Colonic mucosa (tissue), 4 donors: Measurements from ENCODE around the gene ATP6V1G2. TPM values are rescaled to one million over a fixed set of nuclear protein-coding genes. Genes with fewer than 3 reads are reported as not detected.

Experiments
- DNase-seq: peaks from one replicate; pipeline ENCODE4 v3.0.0-alpha.2; 2020
- H3K27ac ChIP-seq: fragments of 200-600 bp; one replicate; pipeline ENCODE4 v1.8.0; 2021
- H3K27me3 ChIP-seq: fragments of 200-600 bp; one replicate; pipeline ENCODE4 v1.8.0; 2021
- H3K36me3 ChIP-seq: fragments of 200-600 bp; one replicate; pipeline ENCODE4 v1.8.0; 2021
- H3K4me1 ChIP-seq: fragments of 200-600 bp; one replicate; pipeline ENCODE4 v1.8.0; 2021; ENCODE audit warnings: mild to moderate bottlenecking
- H3K4me3 ChIP-seq: fragments of 200-600 bp; one replicate; pipeline ENCODE4 v1.8.0; 2021
- H3K9ac ChIP-seq, 2 donors: one replicate each; pipeline ENCODE4 v1.7.0; 2013; ENCODE audit warnings: control low read depth in 2 of 2, low read depth in 2 of 2, low read length in 2 of 2
- H3K9me3 ChIP-seq: fragments of 200-600 bp; one replicate; pipeline ENCODE4 v1.8.0; 2021
- intact Hi-C: fragments of 100-400 bp; cut with DNase I; formaldehyde crosslinking; loops from one replicate; pipeline ENCODE4 v1.14.1; 2022
- total RNA-seq, 2 donors: library from RNA; stranded (reverse); fragmentation: NEBNext Ultra II Directional in 1 of 2; extraction: Animal tissue kit (Norgen Biotek cat#: 25700) in 1 of 2; gene quantifications; one replicate each; pipeline ENCODE4 v1.2.1, GENCODE V29; 2021
- TF ChIP-seq, protein P1 (sequence below): fragments of 200-600 bp; IDR thresholded peaks from one replicate; pipeline ENCODE4 v1.8.0; 2022; ENCODE audit warnings: antibody characterized with exemption, mild to moderate bottlenecking
- donor health status: healthy.
- donor health status: DM: no; HTN: no; CAD: no.
- donor health status: DM: no; HTN: no; CAD: no.

The ATP6V1G2 gene
- total RNA-seq, 2 donors from 2014 or later = 0.57 to 0.85 TPM

DNA sequence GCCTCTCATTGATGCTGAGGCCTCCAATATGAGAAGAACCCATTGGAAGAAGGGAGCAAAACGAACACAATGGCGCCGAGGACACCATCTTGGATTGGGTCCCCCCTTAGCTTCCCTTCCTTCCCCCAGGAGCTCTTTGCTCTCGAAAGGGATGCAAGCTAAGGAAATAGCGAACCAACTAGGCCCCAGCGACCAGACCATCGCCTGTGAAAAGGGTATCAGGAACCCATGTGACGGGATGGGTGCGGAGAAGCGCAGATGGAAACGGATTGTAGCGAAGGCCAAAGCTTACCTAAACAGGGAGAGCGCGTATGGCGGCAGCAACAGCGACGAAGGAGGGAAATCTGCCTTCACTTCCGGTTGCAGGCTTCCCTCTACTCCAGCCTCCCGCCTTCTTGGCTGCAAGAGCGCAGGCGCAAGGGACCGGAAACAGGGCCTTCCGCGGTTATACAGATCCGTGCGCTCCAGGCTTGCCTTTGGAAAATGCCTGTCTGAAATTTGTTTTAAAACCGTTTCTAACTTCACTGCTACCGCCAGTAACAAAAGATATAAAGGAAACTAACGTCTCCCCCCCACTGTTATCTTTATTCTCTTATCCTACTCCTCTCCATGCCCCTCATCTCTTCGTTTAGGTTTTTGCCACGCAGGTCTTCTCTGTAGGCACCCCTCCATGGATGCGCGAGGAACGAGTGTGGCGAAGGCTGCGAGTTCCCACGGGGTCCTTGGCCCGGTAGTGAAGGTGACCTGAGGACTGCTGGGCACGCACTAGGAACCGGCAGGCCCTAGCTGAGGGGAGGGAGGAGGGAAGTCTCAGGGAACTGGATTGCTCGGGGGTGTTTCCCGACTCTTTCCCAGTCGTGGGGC lies 4.5 kb downstream of the ATP6V1G2 start, which contains the start of gene DDX39B:
TSS of gene DDX39B (minus strand) at position 346 of the 864 bp plus-strand sequence. CDS start 1,471 bp downstream, outside the sequence.
- TF ChIP-seq, protein P1, sequence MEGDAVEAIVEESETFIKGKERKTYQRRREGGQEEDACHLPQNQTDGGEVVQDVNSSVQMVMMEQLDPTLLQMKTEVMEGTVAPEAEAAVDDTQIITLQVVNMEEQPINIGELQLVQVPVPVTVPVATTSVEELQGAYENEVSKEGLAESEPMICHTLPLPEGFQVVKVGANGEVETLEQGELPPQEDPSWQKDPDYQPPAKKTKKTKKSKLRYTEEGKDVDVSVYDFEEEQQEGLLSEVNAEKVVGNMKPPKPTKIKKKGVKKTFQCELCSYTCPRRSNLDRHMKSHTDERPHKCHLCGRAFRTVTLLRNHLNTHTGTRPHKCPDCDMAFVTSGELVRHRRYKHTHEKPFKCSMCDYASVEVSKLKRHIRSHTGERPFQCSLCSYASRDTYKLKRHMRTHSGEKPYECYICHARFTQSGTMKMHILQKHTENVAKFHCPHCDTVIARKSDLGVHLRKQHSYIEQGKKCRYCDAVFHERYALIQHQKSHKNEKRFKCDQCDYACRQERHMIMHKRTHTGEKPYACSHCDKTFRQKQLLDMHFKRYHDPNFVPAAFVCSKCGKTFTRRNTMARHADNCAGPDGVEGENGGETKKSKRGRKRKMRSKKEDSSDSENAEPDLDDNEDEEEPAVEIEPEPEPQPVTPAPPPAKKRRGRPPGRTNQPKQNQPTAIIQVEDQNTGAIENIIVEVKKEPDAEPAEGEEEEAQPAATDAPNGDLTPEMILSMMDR = no peak
- H3K27ac ChIP-seq = peak within 1 kb of the TSS; percentile 95
- H3K36me3 ChIP-seq = peaks cover 11% of the 10 kb centered on the region
- peak within 1 kb of the TSS; percentile 77 to 85 for H3K9ac ChIP-seq
- intact Hi-C loops = loop anchor here (10.0 kb wide), 1 partner anchor 47 kb away; the partner anchor contains the start of gene MICB
- no peaks in the 10 kb centered on the region for H3K27me3 ChIP-seq
- peak; percentile 96 for DNase-seq
- peaks cover 11% of the 10 kb centered on the region for H3K4me1 ChIP-seq
- no peaks in the 10 kb centered on the region for H3K9me3 ChIP-seq
- peak within 1 kb of the TSS; percentile 72 for H3K4me3 ChIP-seq

DNA sequence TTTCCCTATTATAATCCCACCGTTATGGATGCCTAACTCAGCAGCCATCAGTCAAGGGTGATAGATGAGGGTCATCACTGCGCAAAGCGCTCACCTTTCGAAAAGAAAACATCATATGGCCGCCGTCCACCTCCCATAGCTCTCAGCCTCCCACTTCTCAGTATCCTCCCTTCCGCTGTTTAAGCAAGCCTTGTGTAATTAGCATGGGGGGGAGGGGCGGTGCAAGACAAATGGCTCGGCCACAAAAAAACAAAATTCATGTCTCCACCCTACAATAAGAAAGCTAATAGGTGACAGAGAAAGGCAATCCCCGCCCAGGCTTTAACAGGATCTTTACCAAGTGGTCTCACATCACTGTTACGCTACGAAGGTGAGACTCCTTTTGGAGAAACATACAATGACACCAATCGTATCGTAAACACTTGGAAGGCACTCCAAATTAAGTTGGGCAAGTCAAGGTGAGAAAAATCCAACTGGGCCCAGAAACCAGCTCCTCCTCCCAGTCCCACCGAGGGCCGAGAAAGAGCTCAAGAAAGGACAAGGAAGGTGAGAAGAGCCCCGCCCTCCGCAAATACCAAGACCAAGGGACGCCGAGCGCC lies 5.2 kb downstream of the ATP6V1G2 start:
- H3K4me3 ChIP-seq = peak overlapping the region; percentile 72
- peak overlapping the region; percentile 72 to 85 for H3K9ac ChIP-seq
- TF ChIP-seq, protein P1 = no peak
- H3K9me3 ChIP-seq = no peaks in the 10 kb centered on the region
- H3K4me1 ChIP-seq = peaks cover 11% of the 10 kb centered on the region
- intact Hi-C loops = loop anchor here (10.0 kb wide), 1 partner anchor 46 kb away; the partner anchor contains the start of gene MICB
- peaks cover 12% of the 10 kb centered on the region for H3K36me3 ChIP-seq
- no peaks in the 10 kb centered on the region for H3K27me3 ChIP-seq
- H3K27ac ChIP-seq = peak overlapping the region; percentile 95
- DNase-seq = peak; percentile 73

DNA sequence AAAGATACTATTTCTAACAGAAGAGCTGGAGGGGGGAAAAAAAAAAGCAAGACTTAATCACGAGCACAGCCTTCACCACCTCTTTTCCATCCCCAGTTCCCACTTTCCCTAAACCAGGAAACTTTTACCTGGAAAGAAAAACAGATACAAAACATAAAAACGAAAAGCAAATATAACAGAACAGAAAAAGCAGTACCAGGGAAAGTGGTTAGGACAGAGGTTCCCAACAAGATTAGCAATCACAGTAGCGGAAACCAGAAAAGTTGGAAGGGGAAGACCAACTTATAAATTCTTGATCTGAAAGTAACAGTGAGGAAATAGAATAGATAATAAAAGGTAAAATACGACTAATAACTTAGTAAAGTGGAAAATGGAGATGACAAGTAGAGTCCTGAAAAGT lies 5.8 kb downstream of the ATP6V1G2 start:
- intact Hi-C loops = loop anchor here (10.0 kb wide), 1 partner anchor 46 kb away; the partner anchor contains the start of gene MICB
- H3K27me3 ChIP-seq = no peaks in the 10 kb centered on the region
- peaks cover 11% of the 10 kb centered on the region for H3K4me1 ChIP-seq

DNA sequence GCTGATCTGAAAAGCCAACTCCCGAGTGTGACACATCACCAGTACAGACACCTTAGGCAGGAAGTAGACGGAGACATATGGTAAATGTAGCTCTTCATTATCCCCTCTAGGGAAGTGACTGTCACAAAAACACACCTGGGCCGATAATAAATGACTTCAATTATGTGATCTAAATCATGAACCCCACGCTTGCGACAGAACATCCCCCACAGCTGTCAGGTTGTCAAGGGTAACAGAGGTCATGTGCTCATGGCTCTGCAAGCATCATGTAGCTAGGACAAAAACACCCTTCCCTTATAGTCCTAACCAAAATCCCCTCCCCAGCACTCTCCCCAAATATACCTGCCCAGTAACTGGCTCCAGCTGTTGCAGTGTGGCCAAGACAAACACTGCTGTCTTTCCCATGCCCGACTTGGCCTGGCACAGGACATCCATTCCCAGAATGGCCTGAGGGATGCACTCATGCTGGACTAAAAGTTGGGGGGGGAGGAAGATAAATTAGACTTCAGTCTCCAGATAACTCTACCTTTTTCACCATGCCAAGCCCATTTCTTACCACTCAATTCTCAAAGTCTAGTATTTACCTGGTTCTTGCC lies 7.5 kb downstream of the ATP6V1G2 start:
- TF ChIP-seq, protein P1 = no peak
- no peak overlapping the region for H3K27ac ChIP-seq
- H3K27me3 ChIP-seq = no peaks in the 10 kb centered on the region
- intact Hi-C loops = no loop called here
- H3K9ac ChIP-seq = peak overlapping the region in 1 of 2 donors; percentile 1
- peaks cover 34% of the 10 kb centered on the region for H3K36me3 ChIP-seq
- peaks cover 11% of the 10 kb centered on the region for H3K4me1 ChIP-seq
- no peak for DNase-seq
- no peaks in the 10 kb centered on the region for H3K9me3 ChIP-seq
- no peak overlapping the region for H3K4me3 ChIP-seq

More for the DNA sequence above, 5.8 kb downstream of the ATP6V1G2 start:
- Histone ChIP-seq H3K27ac (peak overlapping the region; percentile 95), H3K9ac (peak overlapping the region; percentile 72 to 85), H3K9me3 (no peaks in the 10 kb centered on the region), H3K36me3 (peaks cover 17% of the 10 kb centered on the region), H3K4me3 (peak overlapping the region; percentile 72)
- no peak for DNase-seq
- TF ChIP-seq, protein P1 = no peak
